ENCODE measurements around the gene WRNIP1. TPM values are rescaled to one million over a fixed set of nuclear protein-coding genes. Genes with fewer than 3 reads are reported as not detected.
A peak's percentile ranks its signal among the peaks of the same experiment; 100 is the strongest.

WRNIP1 gene
- total RNA-seq, 1 donor from 2014 or later = 50.1 TPM

- Histone ChIP-seq H3K27me3 (no peaks in the 10 kb centered on the region), H3K4me1 (peaks cover 3% of the 10 kb centered on the region), H3K4me3 (no peak overlapping the region), H3K9me3 (no peaks in the 10 kb centered on the region), H3K36me3 (no peaks in the 10 kb centered on the region), H3K27ac (no peak overlapping the region)
- intact Hi-C loops (cut with DNase I) = no loop called here
- TF ChIP-seq POLR2A (IDR thresholded peaks at IDR 0.05) = no peak
- TF ChIP-seq, protein P1, sequence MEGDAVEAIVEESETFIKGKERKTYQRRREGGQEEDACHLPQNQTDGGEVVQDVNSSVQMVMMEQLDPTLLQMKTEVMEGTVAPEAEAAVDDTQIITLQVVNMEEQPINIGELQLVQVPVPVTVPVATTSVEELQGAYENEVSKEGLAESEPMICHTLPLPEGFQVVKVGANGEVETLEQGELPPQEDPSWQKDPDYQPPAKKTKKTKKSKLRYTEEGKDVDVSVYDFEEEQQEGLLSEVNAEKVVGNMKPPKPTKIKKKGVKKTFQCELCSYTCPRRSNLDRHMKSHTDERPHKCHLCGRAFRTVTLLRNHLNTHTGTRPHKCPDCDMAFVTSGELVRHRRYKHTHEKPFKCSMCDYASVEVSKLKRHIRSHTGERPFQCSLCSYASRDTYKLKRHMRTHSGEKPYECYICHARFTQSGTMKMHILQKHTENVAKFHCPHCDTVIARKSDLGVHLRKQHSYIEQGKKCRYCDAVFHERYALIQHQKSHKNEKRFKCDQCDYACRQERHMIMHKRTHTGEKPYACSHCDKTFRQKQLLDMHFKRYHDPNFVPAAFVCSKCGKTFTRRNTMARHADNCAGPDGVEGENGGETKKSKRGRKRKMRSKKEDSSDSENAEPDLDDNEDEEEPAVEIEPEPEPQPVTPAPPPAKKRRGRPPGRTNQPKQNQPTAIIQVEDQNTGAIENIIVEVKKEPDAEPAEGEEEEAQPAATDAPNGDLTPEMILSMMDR (IDR thresholded peaks at IDR 0.05) = no peak
- TF ChIP-seq POLR2AphosphoS5 (IDR thresholded peaks at IDR 0.05; ENCODE audit: insufficient read depth in 1 of 2, low read depth in 1 of 2) = no peak
- no peak for DNase-seq (ENCODE audit: extremely low spot score in 2 of 2)
Observed at GRCh38 chr6:2744778-2745177, 20.4 kb upstream of the WRNIP1 start.

GRCh38 chr6:2745246-2745645 is 19.9 kb upstream of the WRNIP1 start:
- Histone ChIP-seq H3K36me3 (no peaks in the 10 kb centered on the region), H3K4me3 (no peak overlapping the region), H3K9me3 (no peaks in the 10 kb centered on the region), H3K4me1 (peaks cover 8% of the 10 kb centered on the region), H3K27ac (no peak overlapping the region), H3K27me3 (no peaks in the 10 kb centered on the region)
- TF ChIP-seq, protein P1 (IDR thresholded peaks at IDR 0.05) = no peak
- TF ChIP-seq POLR2A (IDR thresholded peaks at IDR 0.05) (no peak), POLR2AphosphoS5 (IDR thresholded peaks at IDR 0.05; ENCODE audit: insufficient read depth in 1 of 2, low read depth in 1 of 2) (no peak)
- intact Hi-C loops (cut with DNase I) = no loop called here
- DNase-seq (ENCODE audit: extremely low spot score in 2 of 2) = no peak

DNA sequence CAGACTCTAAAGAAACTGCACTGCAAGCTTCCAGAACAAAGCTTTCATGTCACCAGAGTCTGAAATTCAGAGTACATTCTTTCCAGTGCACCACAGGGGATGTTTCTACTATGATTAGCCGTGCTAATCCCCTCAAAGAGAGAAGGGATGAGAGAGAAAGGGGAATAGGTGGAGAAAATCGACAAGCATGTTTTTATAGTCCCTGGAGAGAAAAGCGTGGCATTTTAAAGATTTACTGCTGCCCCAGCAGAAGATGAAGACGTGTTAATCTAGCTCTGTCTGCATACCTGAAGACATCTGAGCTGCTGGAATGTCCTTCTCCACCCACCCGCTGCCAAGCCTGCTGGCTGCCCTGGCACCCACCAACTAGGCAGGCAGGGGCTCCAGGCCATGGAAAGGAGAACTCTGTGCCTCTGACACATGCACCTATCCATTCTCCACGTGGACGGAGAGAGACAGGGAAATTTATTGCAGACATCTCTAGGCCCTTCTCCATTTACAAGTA is 18.6 kb upstream of the WRNIP1 start:
- TF ChIP-seq POLR2A (IDR thresholded peaks at IDR 0.05) (no peak), POLR2AphosphoS5 (IDR thresholded peaks at IDR 0.05; ENCODE audit: insufficient read depth in 1 of 2, low read depth in 1 of 2) (no peak)
- TF ChIP-seq, protein P1 (IDR thresholded peaks at IDR 0.05) = no peak
- Histone ChIP-seq H3K27ac (no peak overlapping the region), H3K4me3 (no peak overlapping the region), H3K4me1 (peaks cover 10% of the 10 kb centered on the region), H3K27me3 (no peaks in the 10 kb centered on the region), H3K9me3 (no peaks in the 10 kb centered on the region), H3K36me3 (no peaks in the 10 kb centered on the region)
- no peak for DNase-seq (ENCODE audit: extremely low spot score in 2 of 2)
- intact Hi-C loops (cut with DNase I) = no loop called here

GRCh38 chr6:2748183-2748582 is 17.0 kb upstream of the WRNIP1 start:
- Histone ChIP-seq H3K36me3 (no peaks in the 10 kb centered on the region), H3K27me3 (no peaks in the 10 kb centered on the region), H3K9me3 (no peaks in the 10 kb centered on the region), H3K4me1 (peaks cover 10% of the 10 kb centered on the region), H3K4me3 (no peak overlapping the region), H3K27ac (no peak overlapping the region)
- DNase-seq (ENCODE audit: extremely low spot score in 2 of 2) = no peak
- intact Hi-C loops (cut with DNase I) = no loop called here
- TF ChIP-seq, protein P1 (IDR thresholded peaks at IDR 0.05) = no peak
- TF ChIP-seq POLR2A (IDR thresholded peaks at IDR 0.05) = no peak
- TF ChIP-seq POLR2AphosphoS5 (IDR thresholded peaks at IDR 0.05; ENCODE audit: insufficient read depth in 1 of 2, low read depth in 1 of 2) = no peak

DNA sequence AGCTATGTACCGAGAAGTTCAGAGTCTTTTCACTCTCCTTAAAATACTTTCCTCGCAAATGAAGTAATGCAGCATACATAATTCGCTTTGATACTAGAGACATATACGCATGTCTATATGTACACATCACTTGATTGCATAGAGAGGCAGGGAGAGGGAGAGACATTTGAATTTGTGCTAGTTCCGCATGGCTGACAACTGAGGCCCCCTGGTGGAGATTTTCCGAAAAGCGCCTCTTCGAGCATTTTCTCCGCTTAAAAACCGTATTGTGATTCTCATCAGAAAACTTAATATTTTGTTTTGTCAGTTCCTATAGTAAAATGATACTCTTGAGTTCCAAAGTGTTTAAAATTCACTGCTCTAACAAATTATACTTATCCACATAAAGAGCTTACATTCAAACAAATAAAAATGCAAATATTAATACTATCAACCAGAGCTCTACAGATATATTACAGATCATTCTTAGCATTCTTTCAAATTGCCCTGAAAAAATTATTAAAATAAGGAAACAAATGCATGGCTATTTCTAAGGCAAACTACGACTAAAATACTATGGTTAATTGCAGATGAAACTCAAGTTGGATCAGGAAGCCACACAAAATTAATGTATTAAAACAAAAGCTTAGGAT is 15.1 kb upstream of the WRNIP1 start:
- Histone ChIP-seq H3K4me3 (no peak overlapping the region), H3K9me3 (no peaks in the 10 kb centered on the region), H3K4me1 (peaks cover 10% of the 10 kb centered on the region), H3K27me3 (no peaks in the 10 kb centered on the region), H3K27ac (no peak overlapping the region), H3K36me3 (no peaks in the 10 kb centered on the region)
- intact Hi-C loops (cut with DNase I) = no loop called here
- no peak for DNase-seq (ENCODE audit: extremely low spot score in 2 of 2)
- TF ChIP-seq POLR2AphosphoS5 (IDR thresholded peaks at IDR 0.05; ENCODE audit: insufficient read depth in 1 of 2, low read depth in 1 of 2) (peak in 1 of 2 donors; percentile 47), POLR2A (IDR thresholded peaks at IDR 0.05) (no peak)
- TF ChIP-seq, protein P1 (IDR thresholded peaks at IDR 0.05) = peak in 2 of 3 experiments; percentile 33 to 64
